GM04503 (cell line): ENCODE data around the gene OR8H1.

ENCODE experiments used
- DNase-seq: peaks from one replicate; pipeline ENCODE4 v3.0.0-alpha.2; 2012; ENCODE audit warnings: low read depth

OR8H1 gene, protein sequence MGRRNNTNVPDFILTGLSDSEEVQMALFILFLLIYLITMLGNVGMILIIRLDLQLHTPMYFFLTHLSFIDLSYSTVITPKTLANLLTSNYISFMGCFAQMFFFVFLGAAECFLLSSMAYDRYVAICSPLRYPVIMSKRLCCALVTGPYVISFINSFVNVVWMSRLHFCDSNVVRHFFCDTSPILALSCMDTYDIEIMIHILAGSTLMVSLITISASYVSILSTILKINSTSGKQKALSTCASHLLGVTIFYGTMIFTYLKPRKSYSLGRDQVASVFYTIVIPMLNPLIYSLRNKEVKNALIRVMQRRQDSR

DNA sequence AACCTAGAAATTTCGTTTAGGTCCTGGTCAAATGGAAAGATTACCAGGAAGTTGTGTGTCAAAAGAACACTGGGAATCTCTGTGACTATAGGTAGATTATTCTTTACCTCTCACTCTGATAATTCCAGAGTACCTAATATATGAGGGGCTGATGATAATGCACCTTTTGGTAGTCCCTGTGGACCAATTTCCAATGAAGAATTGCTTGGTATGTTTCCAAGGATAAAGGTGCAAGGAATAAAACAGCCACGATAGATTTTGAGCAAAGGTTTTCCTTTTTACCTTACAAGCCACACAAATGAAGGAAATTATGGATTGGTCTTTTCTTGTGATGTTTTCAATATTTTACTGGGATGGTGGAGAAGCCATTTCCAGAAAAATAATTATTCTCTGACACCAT, at the start of gene OR8H1:
Gene OR8H1, minus strand, starts transcription at position 101 of the 400 bp plus-strand sequence. CDS start 1,192 bp downstream, outside the sequence.
- no peak for DNase-seq

DNA sequence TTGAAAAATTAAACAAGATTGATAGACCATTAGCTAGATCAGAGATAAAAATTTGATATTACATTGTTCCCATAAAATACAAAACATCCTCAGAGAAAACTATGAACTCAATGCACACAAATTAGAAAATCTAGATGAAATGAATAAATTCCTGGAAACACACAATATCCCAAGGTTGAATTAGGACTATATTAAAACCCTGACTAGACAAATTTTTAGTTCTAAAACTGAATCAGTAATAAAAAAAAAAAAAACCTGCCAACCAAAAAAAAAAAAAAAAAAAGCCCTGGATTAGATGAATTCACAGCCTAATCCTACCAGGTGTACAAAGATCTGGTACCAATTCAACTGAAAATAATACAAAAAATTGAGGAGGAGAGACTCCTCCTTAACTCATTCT, 48.2 kb upstream of the OR8H1 start:
- no peak for DNase-seq

DNA sequence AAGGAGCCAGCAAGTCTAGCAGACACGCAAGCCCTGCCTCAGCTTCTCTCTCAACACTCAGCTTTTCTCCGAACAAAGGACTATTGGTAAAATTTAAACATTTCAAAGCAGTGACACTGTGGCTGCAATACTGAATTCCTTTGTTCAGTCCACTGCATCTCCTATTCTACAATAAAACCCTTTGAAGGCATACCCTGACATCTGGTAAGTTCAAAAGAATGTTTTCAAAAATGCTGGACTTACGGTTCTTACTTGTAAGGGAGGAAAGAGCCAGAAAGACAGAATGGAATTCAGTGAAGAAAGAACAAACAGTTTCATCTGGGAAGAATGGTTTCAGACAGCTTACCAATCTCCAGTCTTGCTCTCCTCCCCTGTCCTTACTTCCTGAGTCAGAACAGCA, 41.1 kb upstream of the OR8H1 start:
- no peak for DNase-seq

DNA sequence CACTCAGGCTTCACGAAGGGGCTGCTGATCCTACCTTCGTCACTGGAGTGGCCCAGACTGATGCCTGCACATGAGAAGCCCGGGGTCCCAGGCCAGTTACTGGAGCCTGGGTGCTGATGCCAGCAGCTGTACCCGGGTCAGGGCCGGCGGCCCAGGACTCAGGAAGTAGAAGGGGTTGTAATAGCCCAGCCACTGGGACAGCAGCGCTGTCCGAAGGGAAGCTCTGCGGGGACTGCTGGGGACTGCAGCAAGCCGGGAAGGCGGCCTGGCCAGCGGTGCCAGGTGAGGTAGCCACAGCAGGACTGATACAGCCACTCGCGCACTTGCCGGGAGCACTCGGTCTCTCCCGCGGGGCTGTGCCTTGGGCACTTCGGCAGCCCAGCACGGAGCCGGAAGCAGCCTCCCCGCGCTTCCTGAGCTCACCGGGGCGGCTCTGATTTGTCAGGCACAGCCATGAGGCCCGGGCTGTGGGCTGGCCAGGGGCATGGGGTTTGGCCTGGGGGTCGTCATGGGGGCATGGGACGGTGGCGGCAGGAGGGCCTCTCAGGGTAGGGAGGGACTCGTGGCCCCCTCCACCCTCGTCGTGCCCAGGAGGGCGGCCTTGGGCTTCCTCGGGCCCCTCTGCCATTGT, 39.9 kb upstream of the OR8H1 start:
- DNase-seq, result no peak

DNA sequence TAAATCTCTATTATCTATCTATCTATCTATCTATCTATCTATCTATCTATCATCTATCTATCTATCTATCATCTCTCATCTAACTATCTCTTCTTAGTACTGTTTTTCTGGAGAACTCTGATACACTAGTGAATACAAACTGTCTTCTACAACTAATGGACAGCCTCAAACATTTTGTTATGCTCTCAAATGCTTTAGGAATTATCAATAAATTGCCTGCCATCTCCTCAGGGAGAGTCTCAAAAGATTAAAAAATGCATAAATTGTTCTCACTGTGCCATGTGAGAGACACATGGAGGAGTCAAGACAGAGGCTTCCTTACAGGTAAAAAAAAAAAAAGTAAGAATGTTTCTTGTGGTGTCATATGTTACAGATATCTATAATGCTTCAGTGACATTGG, 22.8 kb upstream of the OR8H1 start, which contains the start of gene OR8K3:
Gene OR8K3, plus strand, starts transcription at position 301 of the 400 bp plus-strand sequence. CDS start 3,163 bp downstream, outside the sequence.
- DNase-seq, result no peak

DNA sequence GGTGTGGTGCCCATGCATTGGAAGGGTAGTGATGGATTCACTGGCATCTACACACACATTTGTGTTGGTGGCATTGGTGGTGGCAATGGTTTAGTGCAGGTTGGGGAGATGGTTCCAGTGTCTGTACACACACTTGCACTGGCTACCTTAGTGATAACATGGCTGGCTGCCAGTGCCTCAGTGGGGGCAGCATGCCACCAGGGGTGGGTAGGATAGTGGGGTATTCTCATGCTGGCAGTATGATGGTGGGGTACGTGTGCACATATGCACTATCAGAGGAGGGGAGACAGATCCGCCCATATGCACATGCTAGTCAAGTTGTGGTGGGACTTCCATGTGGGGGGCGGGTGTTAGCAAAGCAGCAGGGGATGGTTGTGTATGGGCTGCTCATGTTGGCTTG, 15.8 kb upstream of the OR8H1 start:
- no peak for DNase-seq

DNA sequence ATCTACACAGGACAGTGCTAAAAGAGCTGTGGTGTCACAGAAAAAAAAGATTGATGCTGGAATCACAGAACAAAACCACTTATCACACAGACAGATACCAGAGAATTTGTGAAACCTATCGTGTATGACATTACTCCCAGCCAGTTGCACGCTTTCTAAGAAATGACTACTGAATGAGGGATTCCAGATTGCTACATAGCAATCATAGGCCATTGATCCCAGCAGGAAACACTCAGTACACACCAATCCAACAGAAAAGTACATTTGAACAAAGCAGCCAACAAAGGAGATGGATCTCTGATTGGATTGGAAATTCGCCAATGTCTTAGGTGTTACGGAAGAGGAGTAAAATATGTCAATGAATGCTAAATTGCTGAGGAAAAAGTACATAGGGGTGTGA, 4.8 kb upstream of the OR8H1 start:
- DNase-seq, result no peak

DNA sequence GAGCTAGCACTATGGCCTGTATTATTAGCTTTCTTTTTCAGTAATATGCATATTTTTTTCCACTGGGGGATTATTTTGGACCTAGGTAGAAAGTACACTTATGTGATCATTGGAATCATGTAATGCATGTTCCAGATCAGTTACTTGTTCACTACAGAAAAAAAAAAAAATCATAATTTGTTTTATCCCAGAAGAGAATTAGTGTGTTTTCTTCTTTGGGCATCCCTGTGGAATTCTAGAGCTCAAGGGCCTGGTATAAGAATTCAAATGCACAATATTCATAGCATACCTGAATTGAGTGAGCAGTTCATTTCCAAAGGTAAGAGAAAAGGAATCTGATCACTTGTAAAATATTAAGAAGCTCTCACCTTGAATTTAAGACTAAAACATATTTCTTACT, 18.2 kb downstream of the OR8H1 start, which contains the start of gene OR5T1:
Gene OR5T1, plus strand, starts transcription at position 301 of the 400 bp plus-strand sequence. CDS start 1,485 bp downstream, outside the sequence.
- DNase-seq, result no peak

DNA sequence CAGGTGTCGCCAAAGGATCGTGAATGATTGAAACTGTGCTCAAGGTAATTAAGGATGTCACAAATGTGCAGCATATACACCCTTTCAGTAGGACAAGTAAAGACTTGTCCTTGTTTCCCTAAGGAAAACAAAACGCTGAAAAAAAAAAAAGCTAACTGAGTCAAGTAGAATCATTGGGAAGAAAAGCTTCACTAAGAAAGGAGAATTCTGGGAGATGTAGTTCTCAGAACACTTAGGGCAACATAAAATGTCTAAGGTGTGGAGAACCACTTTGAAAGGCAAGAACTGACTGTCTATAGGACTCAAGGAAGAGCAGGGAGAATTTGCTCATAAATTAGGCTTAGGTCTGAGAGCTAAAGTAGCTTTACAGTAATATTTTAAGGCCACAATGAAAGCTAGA, 21.0 kb downstream of the OR8H1 start:
- DNase-seq, result no peak

DNA sequence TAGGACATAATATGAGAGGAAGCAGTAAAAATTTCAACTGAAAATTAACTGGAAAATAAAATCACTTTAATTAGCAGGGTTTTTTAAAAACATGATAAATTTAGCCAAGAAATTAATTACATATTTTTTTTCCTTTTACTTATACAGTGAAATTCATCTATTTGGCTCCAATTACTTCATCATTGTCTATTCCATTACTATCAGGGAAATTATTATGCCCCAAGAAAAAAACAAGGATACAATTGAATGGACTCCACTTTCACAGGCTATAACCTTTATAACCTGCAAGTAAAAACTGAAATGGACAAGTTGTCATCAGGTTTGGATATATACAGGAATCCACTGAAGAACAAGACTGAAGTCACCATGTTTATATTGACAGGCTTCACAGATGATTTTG, 40.1 kb downstream of the OR8H1 start, which contains the start of gene OR5T3:
Gene OR5T3, plus strand, starts transcription at position 301 of the 400 bp plus-strand sequence. Its CDS starts 0 bp downstream, at position 301.
- DNase-seq, result no peak
